Prostate gland (tissue), 2 donors: ENCODE data around the gene USP32.

Source experiments
- POLR2A ChIP-seq: fragments of 450-650 bp; IDR thresholded peaks from one replicate; pipeline ENCODE4 v1.6.1; 2016; ENCODE audit warnings: antibody characterized with exemption, mild to moderate bottlenecking
- POLR2AphosphoS5 ChIP-seq: sonication (generic); formaldehyde crosslinking; IDR thresholded peaks from one replicate; pipeline ENCODE4 v1.6.1; 2017; ENCODE audit warnings: antibody characterized with exemption
- TF ChIP-seq, protein P1 (sequence below), 4 experiments: fragments of 200-600 bp in 2 of 4; fragments of 450-650 bp in 2 of 4; sonication (generic) in 2 of 4; IDR thresholded peaks; 1 replicate in 3 of 4; 2 replicates in 1 of 4; pipeline ENCODE4 v1.5.1; 2016 to 2019; ENCODE audit warnings: antibody characterized with exemption in 4 of 4, mild to moderate bottlenecking in 2 of 4, moderate library complexity in 2 of 4

- no peak for TF ChIP-seq POLR2A
- TF ChIP-seq, protein P1, sequence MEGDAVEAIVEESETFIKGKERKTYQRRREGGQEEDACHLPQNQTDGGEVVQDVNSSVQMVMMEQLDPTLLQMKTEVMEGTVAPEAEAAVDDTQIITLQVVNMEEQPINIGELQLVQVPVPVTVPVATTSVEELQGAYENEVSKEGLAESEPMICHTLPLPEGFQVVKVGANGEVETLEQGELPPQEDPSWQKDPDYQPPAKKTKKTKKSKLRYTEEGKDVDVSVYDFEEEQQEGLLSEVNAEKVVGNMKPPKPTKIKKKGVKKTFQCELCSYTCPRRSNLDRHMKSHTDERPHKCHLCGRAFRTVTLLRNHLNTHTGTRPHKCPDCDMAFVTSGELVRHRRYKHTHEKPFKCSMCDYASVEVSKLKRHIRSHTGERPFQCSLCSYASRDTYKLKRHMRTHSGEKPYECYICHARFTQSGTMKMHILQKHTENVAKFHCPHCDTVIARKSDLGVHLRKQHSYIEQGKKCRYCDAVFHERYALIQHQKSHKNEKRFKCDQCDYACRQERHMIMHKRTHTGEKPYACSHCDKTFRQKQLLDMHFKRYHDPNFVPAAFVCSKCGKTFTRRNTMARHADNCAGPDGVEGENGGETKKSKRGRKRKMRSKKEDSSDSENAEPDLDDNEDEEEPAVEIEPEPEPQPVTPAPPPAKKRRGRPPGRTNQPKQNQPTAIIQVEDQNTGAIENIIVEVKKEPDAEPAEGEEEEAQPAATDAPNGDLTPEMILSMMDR (IDR thresholded peaks at IDR 0.05) = no peak
- no peak for TF ChIP-seq POLR2AphosphoS5
These were observed 226.0 kb downstream of the USP32 start for GRCh38 chr17:60165971-60166370.
